CD8-positive, alpha-beta memory T cell (primary cell): ENCODE measurements around the gene METTL26. TPM values are rescaled to one million over a fixed set of nuclear protein-coding genes. Genes with fewer than 3 reads are reported as not detected.

ENCODE experiments used
- CTCF ChIA-PET: fragments of 350-600 bp; sonication (Branson Sonifier 250); formaldehyde crosslinking; loops from one replicate; lab custom pipeline; 2021; ENCODE audit warnings: antibody characterized with exemption; lab: Charles Lee
- POLR2A ChIA-PET: fragments of 350-600 bp; sonication (Branson Sonifier 250); formaldehyde crosslinking; loops from one replicate; lab custom pipeline; 2021; ENCODE audit warnings: antibody characterized with exemption; lab: Charles Lee
- DNase-seq, 5 donors: peaks; one replicate each; pipeline versions ENCODE4 v3.0.0 to v3.0.0-alpha.2; 2020 to 2022; ENCODE audit warnings: mixed read lengths in 1 of 5
- H3K27ac ChIP-seq: one replicate; pipeline ENCODE4 v1.7.0; 2013; ENCODE audit warnings: low read depth, mild to moderate bottlenecking, low read length, moderate library complexity
- H3K27me3 ChIP-seq: 2 replicates; pipeline ENCODE4 v1.7.0; 2013; ENCODE audit warnings: low read length, mild to moderate bottlenecking; ENCODE audit not compliant: insufficient read depth, poor library complexity, severe bottlenecking
- H3K36me3 ChIP-seq: 2 replicates; pipeline ENCODE4 v1.7.0; 2013; ENCODE audit warnings: mild to moderate bottlenecking, low read length, moderate library complexity; ENCODE audit not compliant: insufficient read depth
- H3K4me1 ChIP-seq: 2 replicates; pipeline ENCODE4 v1.7.0; 2013; ENCODE audit warnings: mild to moderate bottlenecking, low read length, moderate library complexity; ENCODE audit not compliant: insufficient read depth
- H3K4me3 ChIP-seq: 2 replicates; pipeline ENCODE4 v1.7.0; 2013; ENCODE audit warnings: mild to moderate bottlenecking, low read length
- H3K9me3 ChIP-seq: 2 replicates; pipeline ENCODE4 v1.7.0; 2013; ENCODE audit warnings: mild to moderate bottlenecking, low read length
- H3K27ac Mint-ChIP-seq, 8 donors: one replicate each; pipeline ENCODE4 v1.8.0; 2020 to 2021; ENCODE audit warnings: mixed read lengths in 8 of 8, mild to moderate bottlenecking in 6 of 8, inconsistent platforms in 3 of 8, moderate library complexity in 3 of 8
- H3K27me3 Mint-ChIP-seq, 2 donors: one replicate each; pipeline ENCODE4 v1.8.0; 2020 to 2021; ENCODE audit warnings: mixed read lengths in 2 of 2, mild to moderate bottlenecking in 1 of 2, moderate library complexity in 1 of 2
- H3K36me3 Mint-ChIP-seq, 3 donors: one replicate each; pipeline ENCODE4 v1.8.0; 2020 to 2021; ENCODE audit warnings: mixed read lengths in 3 of 3, inconsistent platforms in 1 of 3, mild to moderate bottlenecking in 1 of 3
- H3K4me1 Mint-ChIP-seq, 3 donors: one replicate each; pipeline ENCODE4 v1.8.0; 2020 to 2021; ENCODE audit warnings: mixed read lengths in 3 of 3, inconsistent platforms in 1 of 3, mild to moderate bottlenecking in 1 of 3
- H3K4me3 Mint-ChIP-seq, 7 donors: one replicate each; pipeline ENCODE4 v1.8.0; 2020 to 2021; ENCODE audit warnings: mixed read lengths in 7 of 7, mild to moderate bottlenecking in 6 of 7, moderate library complexity in 4 of 7, inconsistent platforms in 2 of 7
- H3K9me3 Mint-ChIP-seq, 5 donors: one replicate each; pipeline ENCODE4 v1.8.0; 2020 to 2022; ENCODE audit warnings: mixed read lengths in 5 of 5, mild to moderate bottlenecking in 3 of 5, moderate library complexity in 2 of 5, inconsistent platforms in 1 of 5
- polyA plus RNA-seq: library from polyadenylated mRNA; unstranded; fragments of 300-500 nt; fragmentation: Illumina TruSeq; gene quantifications from one replicate; pipeline ENCODE4 v1.2.3, GENCODE V29; 2021
- total RNA-seq, 2 experiments: library from RNA; stranded (reverse); gene quantifications; one replicate each; pipeline ENCODE4 v1.2.3, GENCODE V29; 2021

METTL26 gene
- total and polyA plus RNA-seq, 3 experiments from 2014 or later: 97.4 to 129 (median 129) TPM

- H3K36me3 ChIP-seq: no peaks in the 10 kb centered on the region
- CTCF ChIA-PET: interaction anchor here (0.6 to 0.7 kb wide), 2 partner anchors 10 to 450 kb away, joined by 3 read pairs; no protein-coding TSS in a partner anchor
- H3K4me1 ChIP-seq: peaks cover 28% of the 10 kb centered on the region
- Mint-ChIP-seq H3K27me3 (peaks cover 0 to 7% of the 10 kb centered on the region in 2 donors), H3K36me3 (peaks cover 0 to 10% (median 0%) of the 10 kb centered on the region in 3 donors), H3K27ac (peak overlapping the region in 1 of 8 donors; percentile 60), H3K4me3 (peak overlapping the region in 4 of 7 donors; percentile 41 to 62 (median 50)), H3K4me1 (peaks cover 0 to 27% (median 13%) of the 10 kb centered on the region in 3 donors), H3K9me3 (peaks cover 0 to 3% (median 0%) of the 10 kb centered on the region in 5 donors)
- no peak overlapping the region for H3K4me3 ChIP-seq
- no peak for DNase-seq
- H3K27ac ChIP-seq: no peak overlapping the region
- no peaks in the 10 kb centered on the region for H3K27me3 ChIP-seq
- no peaks in the 10 kb centered on the region for H3K9me3 ChIP-seq
- POLR2A ChIA-PET: interaction anchor here (1.0 to 2.4 kb wide), 2 partner anchors 10 to 111 kb away, joined by 4 to 10 read pairs; partner anchors contain the start of gene CAPN15
Measured at GRCh38 chr16:638034-638543, 2.0 kb upstream of the METTL26 start.

GRCh38 chr16:637081-638018 lies 1.2 kb upstream of the METTL26 start:
- H3K27ac ChIP-seq: peak overlapping the region; percentile 80
- Mint-ChIP-seq H3K27ac (peak overlapping the region in 4 of 8 donors; percentile 96 to 100 (median 98)), H3K4me1 (peaks cover 0 to 20% (median 10%) of the 10 kb centered on the region in 3 donors), H3K4me3 (peak overlapping the region; percentile 92 to 99 (median 98)), H3K36me3 (peaks cover 0 to 10% (median 0%) of the 10 kb centered on the region in 3 donors), H3K27me3 (peaks cover 0 to 7% of the 10 kb centered on the region in 2 donors), H3K9me3 (peaks cover 0 to 3% (median 0%) of the 10 kb centered on the region in 5 donors)
- peaks cover 21% of the 10 kb centered on the region for H3K4me1 ChIP-seq
- POLR2A ChIA-PET: interaction anchor here (0.6 to 2.5 kb wide), 11 partner anchors 11 to 1518 kb away, joined by 4 to 11 read pairs (median 7); partner anchors contain the start of genes CAPN15, RAB40C, STUB1 and TRAF7
- peak overlapping the region; percentile 81 for H3K4me3 ChIP-seq
- no peaks in the 10 kb centered on the region for H3K36me3 ChIP-seq
- H3K9me3 ChIP-seq: no peaks in the 10 kb centered on the region
- peak in 3 of 5 donors; percentile 80 to 90 (median 88) for DNase-seq
- CTCF ChIA-PET: interaction anchor here (1.6 kb wide), 1 partner anchor 11 kb away, joined by 7 read pairs; no protein-coding TSS in a partner anchor
- H3K27me3 ChIP-seq: no peaks in the 10 kb centered on the region

- Histone ChIP-seq H3K36me3 (no peaks in the 10 kb centered on the region), H3K27ac (peak overlapping the region; percentile 80), H3K4me1 (peaks cover 16% of the 10 kb centered on the region), H3K4me3 (peak overlapping the region; percentile 81), H3K9me3 (no peaks in the 10 kb centered on the region), H3K27me3 (no peaks in the 10 kb centered on the region)
- DNase-seq: no peak
- Mint-ChIP-seq H3K4me1 (peaks cover 0 to 20% (median 10%) of the 10 kb centered on the region in 3 donors), H3K9me3 (peaks cover 0 to 3% (median 0%) of the 10 kb centered on the region in 5 donors), H3K36me3 (peaks cover 0 to 10% (median 0%) of the 10 kb centered on the region in 3 donors), H3K4me3 (peak overlapping the region; percentile 28 to 99 (median 97)), H3K27me3 (peaks cover 0 to 7% of the 10 kb centered on the region in 2 donors), H3K27ac (peak overlapping the region in 1 of 8 donors; percentile 100)
- CTCF ChIA-PET: interaction anchor here (0.7 to 1.6 kb wide), 7 partner anchors 12 to 150 kb away, joined by 3 to 7 read pairs (median 3); partner anchors contain the start of genes RAB40C and WDR90
- POLR2A ChIA-PET: interaction anchor here (0.6 to 2.5 kb wide), 10 partner anchors 12 to 1520 kb away, joined by 3 to 11 read pairs (median 6); partner anchors contain the start of genes CAPN15, DECR2, STUB1 and TRAF7
Measured at GRCh38 chr16:635573-636205, 416 bp downstream of the METTL26 start.

- Mint-ChIP-seq H3K27ac (peak overlapping the region in 1 of 8 donors; percentile 21), H3K36me3 (peaks cover 0 to 10% (median 0%) of the 10 kb centered on the region in 3 donors), H3K9me3 (peaks cover 0 to 3% (median 0%) of the 10 kb centered on the region in 5 donors), H3K4me3 (peak overlapping the region; percentile 37 to 88 (median 64)), H3K27me3 (peaks cover 0 to 7% of the 10 kb centered on the region in 2 donors), H3K4me1 (peaks cover 0 to 20% (median 10%) of the 10 kb centered on the region in 3 donors)
- ChIA-PET POLR2A (no interaction called here), CTCF (no interaction called here)
- peak overlapping the region; percentile 80 for H3K27ac ChIP-seq
- no peak for DNase-seq
- no peaks in the 10 kb centered on the region for H3K9me3 ChIP-seq
- no peaks in the 10 kb centered on the region for H3K27me3 ChIP-seq
- H3K4me3 ChIP-seq: peak overlapping the region; percentile 81
- peaks cover 16% of the 10 kb centered on the region for H3K4me1 ChIP-seq
- no peaks in the 10 kb centered on the region for H3K36me3 ChIP-seq
Measured at GRCh38 chr16:634996-635395, 1.1 kb downstream of the METTL26 start.

GRCh38 chr16:634051-634670 lies 1.9 kb downstream of the METTL26 start:
- Histone ChIP-seq H3K4me3 (no peak overlapping the region), H3K9me3 (no peaks in the 10 kb centered on the region), H3K27ac (no peak overlapping the region), H3K27me3 (no peaks in the 10 kb centered on the region), H3K36me3 (no peaks in the 10 kb centered on the region), H3K4me1 (peaks cover 16% of the 10 kb centered on the region)
- ChIA-PET CTCF (no interaction called here), POLR2A (no interaction called here)
- peak overlapping the region in 2 of 8 donors; percentile 78 to 87 for H3K27ac Mint-ChIP-seq
- H3K36me3 Mint-ChIP-seq: peaks cover 0 to 10% (median 0%) of the 10 kb centered on the region in 3 donors
- H3K9me3 Mint-ChIP-seq: peaks cover 0 to 3% (median 0%) of the 10 kb centered on the region in 5 donors
- H3K27me3 Mint-ChIP-seq: peaks cover 0 to 7% of the 10 kb centered on the region in 2 donors
- peak overlapping the region in 6 of 7 donors; percentile 34 to 88 (median 62) for H3K4me3 Mint-ChIP-seq
- H3K4me1 Mint-ChIP-seq: peaks cover 0 to 20% (median 10%) of the 10 kb centered on the region in 3 donors
- no peak for DNase-seq

GRCh38 chr16:633336-634050 lies 2.6 kb downstream of the METTL26 start:
- Histone ChIP-seq H3K27me3 (no peaks in the 10 kb centered on the region), H3K36me3 (no peaks in the 10 kb centered on the region), H3K27ac (no peak overlapping the region), H3K4me1 (peaks cover 16% of the 10 kb centered on the region), H3K9me3 (no peaks in the 10 kb centered on the region), H3K4me3 (no peak overlapping the region)
- Mint-ChIP-seq H3K4me3 (peak overlapping the region in 2 of 7 donors; percentile 80 to 81), H3K27me3 (peaks cover 0 to 7% of the 10 kb centered on the region in 2 donors), H3K9me3 (peaks cover 0 to 3% (median 0%) of the 10 kb centered on the region in 5 donors), H3K4me1 (peaks cover 0 to 20% (median 10%) of the 10 kb centered on the region in 3 donors), H3K27ac (no peak overlapping the region), H3K36me3 (peaks cover 0 to 13% (median 0%) of the 10 kb centered on the region in 3 donors)
- peak in 1 of 5 donors; percentile 50 for DNase-seq
- ChIA-PET POLR2A (no interaction called here), CTCF (no interaction called here)
